Uterus (tissue), 2 donors: Measurements from ENCODE around the gene POLE.

Experiments used
- CTCF ChIP-seq, 4 experiments: fragments of 200-600 bp in 2 of 4; fragments of 450-650 bp in 2 of 4; sonication (generic) in 2 of 4; IDR thresholded peaks; one replicate each; pipeline ENCODE4 v1.5.1; 2016 to 2019; ENCODE audit warnings: antibody characterized with exemption in 4 of 4, mild to moderate bottlenecking in 2 of 4, moderate library complexity in 1 of 4
- POLR2A ChIP-seq, 2 donors: fragments of 450-650 bp; IDR thresholded peaks; one replicate each; pipeline ENCODE4 v1.6.1; 2016; ENCODE audit warnings: antibody characterized with exemption in 2 of 2, mild to moderate bottlenecking in 1 of 2, moderate library complexity in 1 of 2

- TF ChIP-seq POLR2A (IDR thresholded peaks at IDR 0.05) (no peak), CTCF (IDR thresholded peaks at IDR 0.05) (no peak)
Observed at GRCh38 chr12:132710043-132710404, 22.9 kb upstream of the POLE start.
